ENCODE results near the gene ADD2. TPM values are rescaled to one million over a fixed set of nuclear protein-coding genes. Genes with fewer than 3 reads are reported as not detected.

ADD2 gene
- total RNA-seq, 1 experiment from 2014 or later, result 3.5 TPM

- Histone ChIP-seq H2AFZ (no peak overlapping the region), H3K27me3 (ENCODE audit: insufficient read depth, low read depth) (no peaks in the 10 kb centered on the region), H3K4me1 (replicated peaks; ENCODE audit: insufficient read depth) (no peaks in the 10 kb centered on the region), H3F3A (ENCODE audit: insufficient read depth, low read depth) (no peaks in the 10 kb centered on the region), H3K79me2 (ENCODE audit: low read depth) (no peaks in the 10 kb centered on the region), H3K36me3 (ENCODE audit: low read depth) (no peaks in the 10 kb centered on the region), H3K9me2 (ENCODE audit: insufficient read depth) (no peaks in the 10 kb centered on the region), H4K20me1 (ENCODE audit: insufficient read depth) (no peaks in the 10 kb centered on the region), H3K4me3 (no peak overlapping the region), H3K4me2 (no peak overlapping the region), H3K9me3 (ENCODE audit: insufficient read depth, low read depth) (no peaks in the 10 kb centered on the region), H3K27ac (no peak overlapping the region)
- no peak for DNase-seq
- ChIA-PET CTCF (interaction anchor here (0.7 kb wide), 1 partner anchor 344 kb away, joined by 4 read pairs; no protein-coding TSS in a partner anchor), POLR2A (ENCODE audit: unreplicated experiment) (no interaction called here)
- BruUV-seq (replicated peaks), result no TSS peak
- intact Hi-C loops (cut with micrococcal nuclease; ENCODE audit: unreplicated experiment), result loop anchor here (1.0 to 10.0 kb wide), 4 partner anchors 308 to 924 kb away; no protein-coding TSS in a partner anchor
- no peak for TF ChIP-seq CTCF (conservative IDR thresholded peaks at IDR 0.05)
- TF ChIP-seq EZH2 (IDR thresholded peaks at IDR 0.05; ENCODE audit: low read depth), result no peak
Observed at GRCh38 chr2:70648961-70649360, 119.0 kb downstream of the ADD2 start.

GRCh38 chr2:70647873-70648481 is 120.0 kb downstream of the ADD2 start:
- no peaks in the 10 kb centered on the region for H3K4me1 ChIP-seq (replicated peaks; ENCODE audit: insufficient read depth)
- H3F3A ChIP-seq (ENCODE audit: insufficient read depth, low read depth), result no peaks in the 10 kb centered on the region
- H3K9me2 ChIP-seq (ENCODE audit: insufficient read depth), result no peaks in the 10 kb centered on the region
- no peak overlapping the region for H3K4me2 ChIP-seq
- POLR2A ChIA-PET (ENCODE audit: unreplicated experiment), result no interaction called here
- CTCF ChIA-PET, result interaction anchor here (5.2 kb wide), 1 partner anchor 344 kb away, joined by 39 read pairs; no protein-coding TSS in a partner anchor
- H3K79me2 ChIP-seq (ENCODE audit: low read depth), result no peaks in the 10 kb centered on the region
- no peak overlapping the region for H3K4me3 ChIP-seq
- H4K20me1 ChIP-seq (ENCODE audit: insufficient read depth), result no peaks in the 10 kb centered on the region
- no peaks in the 10 kb centered on the region for H3K9me3 ChIP-seq (ENCODE audit: insufficient read depth, low read depth)
- no peaks in the 10 kb centered on the region for H3K27me3 ChIP-seq (ENCODE audit: insufficient read depth, low read depth)
- intact Hi-C loops (cut with micrococcal nuclease; ENCODE audit: unreplicated experiment), result loop anchor here (1.0 to 10.0 kb wide), 4 partner anchors 307 to 923 kb away; no protein-coding TSS in a partner anchor
- H3K27ac ChIP-seq, result no peak overlapping the region
- peak; percentile 53 to 78 for DNase-seq
- no peak overlapping the region for H2AFZ ChIP-seq
- TF ChIP-seq CTCF (conservative IDR thresholded peaks at IDR 0.05) (peak; percentile 95), EZH2 (IDR thresholded peaks at IDR 0.05; ENCODE audit: low read depth) (no peak)
- no peaks in the 10 kb centered on the region for H3K36me3 ChIP-seq (ENCODE audit: low read depth)
- BruUV-seq (replicated peaks), result no TSS peak

- Histone ChIP-seq H4K20me1 (ENCODE audit: insufficient read depth) (no peaks in the 10 kb centered on the region), H3K9me2 (ENCODE audit: insufficient read depth) (no peaks in the 10 kb centered on the region), H3K79me2 (ENCODE audit: low read depth) (no peaks in the 10 kb centered on the region), H3K36me3 (ENCODE audit: low read depth) (no peaks in the 10 kb centered on the region), H3K9me3 (ENCODE audit: insufficient read depth, low read depth) (no peaks in the 10 kb centered on the region), H3F3A (ENCODE audit: insufficient read depth, low read depth) (no peaks in the 10 kb centered on the region), H3K27ac (no peak overlapping the region), H3K4me2 (no peak overlapping the region), H3K4me3 (no peak overlapping the region), H3K27me3 (ENCODE audit: insufficient read depth, low read depth) (no peaks in the 10 kb centered on the region), H3K4me1 (replicated peaks; ENCODE audit: insufficient read depth) (no peaks in the 10 kb centered on the region), H2AFZ (no peak overlapping the region)
- no peak for TF ChIP-seq EZH2 (IDR thresholded peaks at IDR 0.05; ENCODE audit: low read depth)
- no peak for TF ChIP-seq CTCF (conservative IDR thresholded peaks at IDR 0.05)
- intact Hi-C loops (cut with micrococcal nuclease; ENCODE audit: unreplicated experiment), result loop anchor here (5.0 to 10.0 kb wide), 2 partner anchors 734 to 922 kb away; no protein-coding TSS in a partner anchor
- no peak for DNase-seq
- ChIA-PET CTCF (interaction anchor here (0.7 to 5.2 kb wide), 2 partner anchors 54 to 342 kb away, joined by 3 to 39 read pairs; no protein-coding TSS in a partner anchor), POLR2A (ENCODE audit: unreplicated experiment) (interaction anchor here (0.6 kb wide), 1 partner anchor 340 kb away, joined by 4 read pairs; no protein-coding TSS in a partner anchor)
- no TSS peak for BruUV-seq (replicated peaks)
Observed at GRCh38 chr2:70646420-70646818, 121.6 kb downstream of the ADD2 start.

Measured in PC-9 (cell line).